Measurements from ENCODE around the gene STAG3. TPM values are rescaled to one million over a fixed set of nuclear protein-coding genes. Genes with fewer than 3 reads are reported as not detected.

Gene STAG3
- total and polyA plus RNA-seq, 10 of the 15 experiments (the other 5 are each of a cell fraction or from before 2014, with no cell fraction given): 73.0 to 306 (median 120) TPM

DNA sequence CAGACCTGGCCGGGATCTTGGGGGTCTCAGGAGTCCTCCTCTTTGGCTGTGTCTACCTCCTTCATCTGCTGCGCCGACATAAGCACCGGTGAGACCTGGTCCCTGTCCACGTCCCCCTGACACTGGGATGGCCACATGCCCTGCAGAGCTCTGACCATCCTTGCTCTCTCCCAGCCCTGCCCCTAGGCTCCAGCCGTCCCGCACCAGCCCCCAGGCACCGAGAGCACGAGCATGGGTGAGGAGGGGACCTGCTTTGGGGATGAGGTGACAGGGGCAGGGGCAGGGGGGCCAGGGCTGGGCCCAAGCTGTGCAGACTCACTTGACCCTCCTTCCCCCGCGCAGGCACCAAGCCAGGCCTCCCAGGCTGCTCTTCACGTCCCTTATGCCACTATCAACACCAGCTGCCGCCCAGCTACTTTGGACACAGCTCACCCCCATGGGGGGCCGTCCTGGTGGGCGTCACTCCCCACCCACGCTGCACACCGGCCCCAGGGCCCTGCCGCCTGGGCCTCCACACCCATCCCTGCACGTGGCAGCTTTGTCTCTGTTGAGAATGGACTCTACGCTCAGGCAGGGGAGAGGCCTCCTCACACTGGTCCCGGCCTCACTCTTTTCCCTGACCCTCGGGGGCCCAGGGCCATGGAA, 43.0 kb downstream of the STAG3 start:
- WGBS (ENCODE audit: insufficient coverage, insufficient replicate concordance, low lambda C conversion rate, missing lambda C conversion rate): 48% methylated on average over 20 of the region's 22 CpGs
- RAD21 ChIA-PET (ENCODE audit: unreplicated experiment): interaction anchor here (0.9 to 3.5 kb wide), 8 partner anchors 21 to 125 kb away, joined by 3 to 14 read pairs (median 4); partner anchors contain the start of gene LAMTOR4
- H3K36me3 ChIP-seq (ENCODE audit: control insufficient read depth in 2 of 2, insufficient read depth in 2 of 2, low read length in 1 of 2): peaks cover 5 to 7% of the 10 kb centered on the region in 2 experiments; a peak in 3 of 4 replicates
- peaks cover 49% of the 10 kb centered on the region for H3K4me1 ChIP-seq (ENCODE audit: control insufficient read depth, insufficient read depth, low read length)
- CTCF ChIA-PET: interaction anchor here (1.4 to 8.3 kb wide), 6 partner anchors 12 to 124 kb away, joined by 4 to 113 read pairs (median 35); partner anchors contain the start of gene GAL3ST4
- no peaks in the 10 kb centered on the region for H3K9me3 ChIP-seq (replicated peaks; ENCODE audit: control insufficient read depth, insufficient read depth, low read length)
- H2AFZ ChIP-seq (ENCODE audit: control insufficient read depth, low read depth, low read length): no peak overlapping the region
- H3K27me3 ChIP-seq (replicated peaks in 1 of 2; ENCODE audit: control insufficient read depth in 2 of 2, insufficient read depth in 2 of 2, low read length in 1 of 2): no peaks in the 10 kb centered on the region
- SMC1A ChIA-PET (ENCODE audit: uncharacterized antibody, unreplicated experiment): interaction anchor here (0.7 to 2.3 kb wide), 9 partner anchors 10 to 188 kb away, joined by 3 to 10 read pairs (median 4); partner anchors contain the start of genes AP4M1, GAL3ST4 and MCM7
- in situ Hi-C loops (cut with MboI): no loop called here
- ATAC-seq (peak; percentile 9), DNase-seq (ENCODE audit: low read depth, low spot score) (no peak), FAIRE-seq (no peak)
- peak overlapping the region; percentile 99 for H3K27ac ChIP-seq (ENCODE audit: control insufficient read depth, insufficient read depth)
- TSS peak; percentile 51 for BruUV-seq (replicated peaks)
- peak overlapping the region; percentile 63 for H3K4me3 ChIP-seq
- H3K9ac ChIP-seq (ENCODE audit: control insufficient read depth, insufficient read depth, low read length): peak overlapping the region; percentile 87
- POLR2A ChIA-PET: interaction anchor here (0.6 to 4.6 kb wide), 9 partner anchors 10 to 187 kb away, joined by 3 to 25 read pairs (median 5); no protein-coding TSS in a partner anchor
- intact Hi-C loops (cut with micrococcal nuclease; ENCODE audit: unreplicated experiment): no loop called here
- no peaks in the 10 kb centered on the region for H4K20me1 ChIP-seq (ENCODE audit: control insufficient read depth, insufficient read depth)
- H3K79me2 ChIP-seq (ENCODE audit: control insufficient read depth, insufficient read depth, low read length): peaks cover 54% of the 10 kb centered on the region
- H3K4me2 ChIP-seq (ENCODE audit: control insufficient read depth, insufficient read depth): peak overlapping the region; percentile 88
- TF ChIP-seq CBX3 (IDR thresholded peaks at IDR 0.05; ENCODE audit: borderline replicate concordance, low read depth): no peak
- TF ChIP-seq EED (IDR thresholded peaks at IDR 0.05; ENCODE audit: low read depth): no peak
- TF ChIP-seq, protein P1, sequence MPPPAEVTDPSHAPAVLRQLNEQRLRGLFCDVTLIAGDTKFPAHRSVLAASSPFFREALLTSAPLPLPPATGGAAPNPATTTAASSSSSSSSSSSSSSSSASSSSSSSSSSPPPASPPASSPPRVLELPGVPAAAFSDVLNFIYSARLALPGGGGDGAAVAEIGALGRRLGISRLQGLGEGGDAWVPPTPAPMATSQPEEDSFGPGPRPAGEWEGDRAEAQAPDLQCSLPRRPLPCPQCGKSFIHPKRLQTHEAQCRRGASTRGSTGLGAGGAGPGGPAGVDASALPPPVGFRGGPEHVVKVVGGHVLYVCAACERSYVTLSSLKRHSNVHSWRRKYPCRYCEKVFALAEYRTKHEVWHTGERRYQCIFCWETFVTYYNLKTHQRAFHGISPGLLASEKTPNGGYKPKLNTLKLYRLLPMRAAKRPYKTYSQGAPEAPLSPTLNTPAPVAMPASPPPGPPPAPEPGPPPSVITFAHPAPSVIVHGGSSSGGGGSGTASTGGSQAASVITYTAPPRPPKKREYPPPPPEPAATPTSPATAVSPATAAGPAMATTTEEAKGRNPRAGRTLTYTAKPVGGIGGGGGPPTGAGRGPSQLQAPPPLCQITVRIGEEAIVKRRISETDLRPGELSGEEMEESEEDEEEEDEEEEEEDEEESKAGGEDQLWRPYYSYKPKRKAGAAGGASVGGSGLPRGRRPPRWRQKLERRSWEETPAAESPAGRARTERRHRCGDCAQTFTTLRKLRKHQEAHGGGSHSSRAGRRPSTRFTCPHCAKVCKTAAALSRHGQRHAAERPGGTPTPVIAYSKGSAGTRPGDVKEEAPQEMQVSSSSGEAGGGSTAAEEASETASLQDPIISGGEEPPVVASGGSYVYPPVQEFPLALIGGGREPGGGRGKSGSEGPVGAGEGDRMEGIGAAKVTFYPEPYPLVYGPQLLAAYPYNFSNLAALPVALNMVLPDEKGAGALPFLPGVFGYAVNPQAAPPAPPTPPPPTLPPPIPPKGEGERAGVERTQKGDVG (CRISPR knock-in tag; IDR thresholded peaks at IDR 0.05): peak; percentile 45; the same call in 1 of the 2 replicates
- TF ChIP-seq, protein P2, sequence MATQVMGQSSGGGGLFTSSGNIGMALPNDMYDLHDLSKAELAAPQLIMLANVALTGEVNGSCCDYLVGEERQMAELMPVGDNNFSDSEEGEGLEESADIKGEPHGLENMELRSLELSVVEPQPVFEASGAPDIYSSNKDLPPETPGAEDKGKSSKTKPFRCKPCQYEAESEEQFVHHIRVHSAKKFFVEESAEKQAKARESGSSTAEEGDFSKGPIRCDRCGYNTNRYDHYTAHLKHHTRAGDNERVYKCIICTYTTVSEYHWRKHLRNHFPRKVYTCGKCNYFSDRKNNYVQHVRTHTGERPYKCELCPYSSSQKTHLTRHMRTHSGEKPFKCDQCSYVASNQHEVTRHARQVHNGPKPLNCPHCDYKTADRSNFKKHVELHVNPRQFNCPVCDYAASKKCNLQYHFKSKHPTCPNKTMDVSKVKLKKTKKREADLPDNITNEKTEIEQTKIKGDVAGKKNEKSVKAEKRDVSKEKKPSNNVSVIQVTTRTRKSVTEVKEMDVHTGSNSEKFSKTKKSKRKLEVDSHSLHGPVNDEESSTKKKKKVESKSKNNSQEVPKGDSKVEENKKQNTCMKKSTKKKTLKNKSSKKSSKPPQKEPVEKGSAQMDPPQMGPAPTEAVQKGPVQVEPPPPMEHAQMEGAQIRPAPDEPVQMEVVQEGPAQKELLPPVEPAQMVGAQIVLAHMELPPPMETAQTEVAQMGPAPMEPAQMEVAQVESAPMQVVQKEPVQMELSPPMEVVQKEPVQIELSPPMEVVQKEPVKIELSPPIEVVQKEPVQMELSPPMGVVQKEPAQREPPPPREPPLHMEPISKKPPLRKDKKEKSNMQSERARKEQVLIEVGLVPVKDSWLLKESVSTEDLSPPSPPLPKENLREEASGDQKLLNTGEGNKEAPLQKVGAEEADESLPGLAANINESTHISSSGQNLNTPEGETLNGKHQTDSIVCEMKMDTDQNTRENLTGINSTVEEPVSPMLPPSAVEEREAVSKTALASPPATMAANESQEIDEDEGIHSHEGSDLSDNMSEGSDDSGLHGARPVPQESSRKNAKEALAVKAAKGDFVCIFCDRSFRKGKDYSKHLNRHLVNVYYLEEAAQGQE (IDR thresholded peaks at IDR 0.05; ENCODE audit: low read depth, low read length): 0 out of 2 replicates have a peak, but pooled peaks have one; percentile 3
- TF ChIP-seq ATF3 (IDR thresholded peaks at IDR 0.05; ENCODE audit: borderline replicate concordance, extremely low read depth, low read depth, low read length): no peak
- TF ChIP-seq WRNIP1 (IDR thresholded peaks at IDR 0.05; ENCODE audit: borderline replicate concordance, low read depth, low read length): no peak
- peak; percentile 61; the same call in 1 of the 2 replicates for TF ChIP-seq MXI1 (IDR thresholded peaks at IDR 0.05; ENCODE audit: low read depth, low read length)
- no peak for TF ChIP-seq BCL11A (IDR thresholded peaks at IDR 0.05; ENCODE audit: low read depth, low read length)
- TF ChIP-seq MYC (IDR thresholded peaks at IDR 0.05; ENCODE audit: insufficient read depth, insufficient read length, insufficient replicate concordance, low read length, severe bottlenecking): peak; percentile 85
- TF ChIP-seq, protein P3, sequence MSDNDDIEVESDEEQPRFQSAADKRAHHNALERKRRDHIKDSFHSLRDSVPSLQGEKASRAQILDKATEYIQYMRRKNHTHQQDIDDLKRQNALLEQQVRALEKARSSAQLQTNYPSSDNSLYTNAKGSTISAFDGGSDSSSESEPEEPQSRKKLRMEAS (IDR thresholded peaks at IDR 0.05; ENCODE audit: low read depth, low read length): peak; percentile 70
- TF ChIP-seq, protein P4, sequence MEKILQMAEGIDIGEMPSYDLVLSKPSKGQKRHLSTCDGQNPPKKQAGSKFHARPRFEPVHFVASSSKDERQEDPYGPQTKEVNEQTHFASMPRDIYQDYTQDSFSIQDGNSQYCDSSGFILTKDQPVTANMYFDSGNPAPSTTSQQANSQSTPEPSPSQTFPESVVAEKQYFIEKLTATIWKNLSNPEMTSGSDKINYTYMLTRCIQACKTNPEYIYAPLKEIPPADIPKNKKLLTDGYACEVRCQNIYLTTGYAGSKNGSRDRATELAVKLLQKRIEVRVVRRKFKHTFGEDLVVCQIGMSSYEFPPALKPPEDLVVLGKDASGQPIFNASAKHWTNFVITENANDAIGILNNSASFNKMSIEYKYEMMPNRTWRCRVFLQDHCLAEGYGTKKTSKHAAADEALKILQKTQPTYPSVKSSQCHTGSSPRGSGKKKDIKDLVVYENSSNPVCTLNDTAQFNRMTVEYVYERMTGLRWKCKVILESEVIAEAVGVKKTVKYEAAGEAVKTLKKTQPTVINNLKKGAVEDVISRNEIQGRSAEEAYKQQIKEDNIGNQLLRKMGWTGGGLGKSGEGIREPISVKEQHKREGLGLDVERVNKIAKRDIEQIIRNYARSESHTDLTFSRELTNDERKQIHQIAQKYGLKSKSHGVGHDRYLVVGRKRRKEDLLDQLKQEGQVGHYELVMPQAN (conservative IDR thresholded peaks at IDR 0.05): 0 out of 2 replicates have a peak, but pooled peaks have one; percentile 46
